CD4-positive, alpha-beta T cell treated with Interleukin-15 for 4 hours (primary cell): ENCODE data around the gene SMG5.
"Not testable (repeated sequence)": the region's sequence is repeated elsewhere in the genome, so short reads cannot be mapped to it uniquely, and the experiment has no call there.

Experiments
- DNase-seq: peaks from one replicate; pipeline ENCODE4 v3.0.0-alpha.2; 2020; ENCODE audit warnings: low spot score

SMG5 gene, protein sequence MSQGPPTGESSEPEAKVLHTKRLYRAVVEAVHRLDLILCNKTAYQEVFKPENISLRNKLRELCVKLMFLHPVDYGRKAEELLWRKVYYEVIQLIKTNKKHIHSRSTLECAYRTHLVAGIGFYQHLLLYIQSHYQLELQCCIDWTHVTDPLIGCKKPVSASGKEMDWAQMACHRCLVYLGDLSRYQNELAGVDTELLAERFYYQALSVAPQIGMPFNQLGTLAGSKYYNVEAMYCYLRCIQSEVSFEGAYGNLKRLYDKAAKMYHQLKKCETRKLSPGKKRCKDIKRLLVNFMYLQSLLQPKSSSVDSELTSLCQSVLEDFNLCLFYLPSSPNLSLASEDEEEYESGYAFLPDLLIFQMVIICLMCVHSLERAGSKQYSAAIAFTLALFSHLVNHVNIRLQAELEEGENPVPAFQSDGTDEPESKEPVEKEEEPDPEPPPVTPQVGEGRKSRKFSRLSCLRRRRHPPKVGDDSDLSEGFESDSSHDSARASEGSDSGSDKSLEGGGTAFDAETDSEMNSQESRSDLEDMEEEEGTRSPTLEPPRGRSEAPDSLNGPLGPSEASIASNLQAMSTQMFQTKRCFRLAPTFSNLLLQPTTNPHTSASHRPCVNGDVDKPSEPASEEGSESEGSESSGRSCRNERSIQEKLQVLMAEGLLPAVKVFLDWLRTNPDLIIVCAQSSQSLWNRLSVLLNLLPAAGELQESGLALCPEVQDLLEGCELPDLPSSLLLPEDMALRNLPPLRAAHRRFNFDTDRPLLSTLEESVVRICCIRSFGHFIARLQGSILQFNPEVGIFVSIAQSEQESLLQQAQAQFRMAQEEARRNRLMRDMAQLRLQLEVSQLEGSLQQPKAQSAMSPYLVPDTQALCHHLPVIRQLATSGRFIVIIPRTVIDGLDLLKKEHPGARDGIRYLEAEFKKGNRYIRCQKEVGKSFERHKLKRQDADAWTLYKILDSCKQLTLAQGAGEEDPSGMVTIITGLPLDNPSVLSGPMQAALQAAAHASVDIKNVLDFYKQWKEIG

DNA sequence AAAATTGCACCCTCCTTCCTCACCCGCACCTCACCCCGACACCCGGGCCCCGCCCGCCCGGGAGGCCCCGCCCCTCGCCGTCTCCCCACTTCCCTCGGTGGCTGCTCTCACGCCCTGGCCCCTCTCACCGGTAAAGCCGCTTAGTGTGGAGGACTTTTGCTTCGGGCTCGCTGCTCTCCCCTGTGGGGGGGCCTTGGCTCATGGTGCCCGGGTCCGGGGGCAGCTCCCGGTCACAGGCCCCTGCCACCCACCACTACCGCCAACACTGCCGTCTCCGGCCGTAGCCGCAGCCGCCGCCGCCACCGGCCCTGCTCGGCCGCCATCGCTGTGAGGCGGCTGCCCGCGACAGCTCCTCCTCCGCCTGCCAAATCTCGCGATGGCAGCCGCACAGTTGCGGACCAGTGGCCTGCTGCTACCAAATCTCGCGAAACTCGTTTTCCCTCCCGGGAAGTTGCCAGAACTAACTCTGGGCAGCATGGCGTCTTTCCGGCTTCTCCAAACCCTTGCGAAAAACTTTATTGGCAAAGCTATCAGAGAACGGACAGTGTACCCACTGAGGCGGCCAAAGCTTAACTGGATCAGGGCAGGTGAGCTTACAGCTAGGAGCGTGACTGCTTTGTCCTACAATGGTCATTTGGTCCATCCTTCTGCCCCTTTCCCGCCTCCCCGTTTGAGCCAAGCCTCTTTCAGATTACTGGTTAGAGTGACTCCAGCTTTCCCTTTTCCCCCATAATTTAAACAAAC is at the start of gene SMG5:
Gene SMG5 (minus strand): TSS at position 347 of the 744 bp plus-strand sequence. CDS start 145 bp downstream, at position 202.
- DNase-seq: peak; percentile 98

DNA sequence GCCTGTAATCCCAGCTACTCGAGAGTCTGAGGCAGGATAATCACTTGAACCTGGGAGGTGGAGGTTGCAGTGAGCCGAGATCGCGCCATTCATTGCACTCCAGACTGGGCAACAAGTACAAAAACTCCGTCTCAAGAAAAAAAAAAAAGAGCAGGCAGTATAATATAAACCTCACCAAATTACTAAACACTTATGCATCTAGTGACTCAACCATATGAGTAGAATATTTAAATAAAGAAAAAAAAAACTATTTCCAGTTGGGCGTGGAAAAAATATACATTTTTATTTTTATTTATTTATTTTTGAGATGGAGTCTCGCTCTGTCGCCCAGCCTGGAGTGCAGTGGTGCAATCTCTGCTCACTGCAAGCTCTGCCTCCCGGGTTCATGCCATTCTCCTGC is 40.6 kb upstream of the SMG5 start:
- DNase-seq: not testable (repeated sequence)

DNA sequence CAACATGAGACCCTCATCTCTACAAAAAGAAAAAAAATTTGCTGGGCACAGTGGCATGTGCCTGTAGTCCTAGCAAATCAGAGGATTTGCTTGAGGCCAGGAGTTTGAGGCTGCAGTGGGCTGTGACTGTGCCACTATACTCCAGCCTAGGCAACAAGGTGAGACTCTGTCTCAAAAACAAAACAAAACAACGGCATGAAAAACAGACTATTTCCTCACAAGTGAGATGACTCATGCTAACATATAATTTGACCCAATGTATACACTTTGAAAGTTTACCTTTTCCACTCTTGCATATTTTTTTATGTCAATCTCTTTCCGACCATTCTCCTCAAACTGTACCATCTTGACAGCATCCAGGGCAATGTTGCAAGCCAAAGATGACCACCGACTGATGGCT is 37.9 kb upstream of the SMG5 start:
- no peak for DNase-seq

DNA sequence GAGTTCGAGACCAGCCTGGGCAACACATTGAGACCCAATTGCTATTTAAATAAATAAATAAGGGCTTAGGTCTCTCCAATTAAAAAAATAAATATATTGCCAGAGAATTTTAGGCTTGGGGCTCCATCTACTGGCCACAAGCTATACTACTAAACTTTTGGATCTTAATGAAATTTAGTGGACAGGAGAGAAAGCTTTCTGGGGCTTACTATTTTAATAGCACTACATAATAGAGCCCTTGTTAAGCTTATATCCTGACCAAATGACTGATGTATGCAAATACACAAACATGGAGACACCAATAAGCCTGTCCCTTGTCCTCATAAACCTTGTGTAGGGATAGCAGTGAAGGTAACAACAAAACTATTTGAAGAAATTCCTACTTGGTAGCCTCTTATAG is 37.0 kb upstream of the SMG5 start:
- peak; percentile 35 for DNase-seq

DNA sequence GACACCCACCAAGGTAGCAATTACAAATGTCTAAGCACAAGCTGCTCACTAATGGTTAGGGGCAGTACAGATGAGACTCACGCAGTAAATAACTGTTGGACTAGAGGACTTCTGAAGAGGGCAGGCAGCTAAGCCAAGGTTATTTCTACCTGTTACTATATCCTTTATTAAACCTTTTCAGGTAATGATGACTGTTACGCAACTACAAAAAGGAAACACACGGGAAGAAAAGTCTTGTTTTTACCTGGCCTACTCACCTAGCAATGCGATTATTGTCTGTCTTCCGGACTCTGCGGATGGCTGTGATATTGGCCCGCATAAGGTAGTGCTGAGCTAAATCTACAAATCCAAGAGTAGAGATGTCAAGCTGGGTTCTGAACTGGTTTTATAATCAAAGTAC is 34.3 kb upstream of the SMG5 start:
- no peak for DNase-seq

DNA sequence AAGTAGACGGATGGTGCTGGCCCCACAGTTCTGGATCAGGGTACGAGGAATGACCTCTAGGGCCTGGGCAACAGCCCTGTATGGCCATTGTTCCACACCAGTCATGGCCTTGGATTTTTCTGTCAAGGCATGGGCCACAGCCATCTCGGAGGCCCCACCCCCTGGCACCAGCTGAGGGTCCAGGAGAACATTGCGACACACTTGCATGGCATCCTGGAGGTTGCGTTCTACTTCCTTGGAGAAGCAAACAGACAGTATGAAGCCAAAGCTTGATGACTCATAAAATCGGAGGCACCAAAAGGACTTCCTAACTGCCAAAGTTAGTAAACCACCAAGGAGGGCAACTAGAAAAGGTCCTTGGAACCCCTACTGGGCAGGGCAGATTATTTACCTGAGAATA is 28.3 kb upstream of the SMG5 start:
- DNase-seq: no peak

DNA sequence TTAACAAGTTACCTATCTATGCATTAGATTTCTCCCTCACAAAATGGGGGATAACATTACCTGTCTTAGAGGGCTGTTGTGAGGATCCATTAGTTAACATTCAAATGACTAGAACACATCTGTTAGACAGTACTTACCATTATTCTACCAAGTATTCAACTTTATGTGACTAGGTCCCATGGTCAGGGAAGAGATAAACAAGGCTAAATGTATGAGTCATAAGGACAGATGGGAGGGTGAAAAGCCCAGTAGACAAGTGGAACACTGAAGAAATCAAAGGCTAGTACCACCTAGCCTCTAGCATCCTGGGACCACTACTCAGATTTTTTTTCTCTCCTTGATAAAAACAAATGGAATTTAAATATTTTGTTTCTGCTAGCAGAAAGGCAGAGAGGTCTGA is 25.5 kb upstream of the SMG5 start:
- DNase-seq: no peak

DNA sequence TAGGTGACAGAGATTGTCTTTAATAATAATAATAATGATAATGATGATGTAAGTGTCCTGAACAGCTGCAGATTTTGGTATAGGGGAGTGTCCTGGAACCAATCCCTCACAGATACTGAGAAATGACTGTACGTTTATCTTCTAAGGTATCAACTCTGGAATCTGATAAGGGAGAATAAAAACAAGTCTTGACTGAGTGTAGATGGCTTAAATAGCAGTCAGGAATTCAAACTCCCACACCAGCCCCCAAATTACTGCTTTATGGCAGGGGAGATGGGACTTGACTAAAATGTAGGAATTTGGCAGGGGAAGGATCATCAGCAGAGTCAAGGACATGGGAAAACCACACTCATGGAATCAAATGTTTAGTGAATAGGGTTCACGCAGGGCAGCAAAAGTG is 22.6 kb upstream of the SMG5 start:
- DNase-seq: no peak

DNA sequence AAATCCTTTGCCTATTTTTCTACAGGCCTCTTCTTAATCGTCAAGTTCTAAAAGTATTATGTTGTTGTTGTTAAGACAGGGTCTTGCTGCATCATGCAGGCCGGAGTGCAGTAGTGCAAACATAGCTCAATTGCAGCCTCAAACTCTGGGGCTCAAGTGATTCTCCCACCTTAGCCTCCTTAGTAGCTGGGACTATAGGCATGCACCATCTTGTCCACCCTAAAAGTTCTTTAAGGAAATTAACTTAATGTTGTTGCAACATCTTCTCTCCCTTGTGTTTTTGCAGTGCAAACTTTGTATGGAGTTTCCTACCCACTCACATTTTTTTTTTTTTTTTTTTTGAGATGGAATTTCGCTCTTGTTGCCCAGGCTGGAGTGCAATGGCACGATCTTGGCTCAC is 20.6 kb upstream of the SMG5 start:
- DNase-seq: no peak

DNA sequence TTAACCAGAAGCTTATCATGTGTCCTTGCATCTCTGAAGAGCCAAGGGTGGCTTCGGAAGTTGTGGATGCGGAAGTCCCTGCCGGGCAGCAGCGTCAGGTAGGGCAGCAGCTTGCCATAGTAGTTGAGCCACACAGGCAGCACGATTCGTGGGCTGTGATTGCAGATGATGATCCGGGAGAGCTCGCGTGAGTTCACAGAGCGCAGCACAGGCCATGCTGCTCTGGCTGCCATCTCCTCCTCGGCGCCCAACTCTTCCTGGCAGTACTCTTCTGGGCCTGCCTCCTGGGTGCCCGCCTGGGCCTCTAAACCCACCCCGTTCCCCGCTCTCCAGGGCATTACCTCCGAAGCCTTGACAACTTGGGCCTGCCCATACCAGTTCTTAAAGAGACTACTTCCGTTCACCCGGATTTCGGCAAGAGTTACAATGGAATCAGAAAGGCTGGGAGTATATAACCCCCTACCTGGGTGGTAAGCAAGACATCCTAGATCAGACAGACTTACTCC is 16.3 kb upstream of the SMG5 start, which contains the start of gene VHLL:
Gene VHLL (minus strand): TSS at position 456 of the 506 bp plus-strand sequence. CDS start 118 bp downstream, at position 338.
- no peak for DNase-seq

DNA sequence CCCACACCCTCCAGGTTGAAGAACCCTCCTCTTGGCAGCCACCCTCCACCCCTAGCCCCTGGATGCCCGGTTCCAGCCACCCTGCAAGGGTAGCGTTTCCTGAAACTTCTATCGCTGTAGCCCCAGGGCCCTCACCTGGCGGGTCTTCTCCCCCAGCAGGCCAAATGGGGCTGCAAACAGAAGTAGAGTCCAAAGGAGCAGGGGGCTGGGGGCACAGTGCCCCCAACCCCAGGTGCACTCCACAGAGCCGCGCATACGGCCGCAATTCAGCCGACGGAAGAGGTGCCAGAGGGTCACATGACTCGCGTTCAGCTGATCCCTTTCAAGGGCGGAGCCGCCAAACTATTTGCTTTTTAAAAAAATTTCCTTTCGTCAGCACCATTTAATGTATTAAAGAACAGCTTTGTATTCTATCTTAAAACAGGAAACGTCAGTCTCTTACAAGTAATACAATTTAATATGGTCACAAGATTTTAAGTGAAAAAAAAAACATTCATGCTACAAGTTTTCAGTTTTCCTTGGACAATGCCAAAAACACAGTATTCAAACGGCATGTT is 12.8 kb upstream of the SMG5 start, which contains the start of gene GLMP:
Gene GLMP (minus strand): TSS at position 289 of the 557 bp plus-strand sequence. CDS start 34 bp downstream, at position 255.
- DNase-seq: peak; percentile 53

DNA sequence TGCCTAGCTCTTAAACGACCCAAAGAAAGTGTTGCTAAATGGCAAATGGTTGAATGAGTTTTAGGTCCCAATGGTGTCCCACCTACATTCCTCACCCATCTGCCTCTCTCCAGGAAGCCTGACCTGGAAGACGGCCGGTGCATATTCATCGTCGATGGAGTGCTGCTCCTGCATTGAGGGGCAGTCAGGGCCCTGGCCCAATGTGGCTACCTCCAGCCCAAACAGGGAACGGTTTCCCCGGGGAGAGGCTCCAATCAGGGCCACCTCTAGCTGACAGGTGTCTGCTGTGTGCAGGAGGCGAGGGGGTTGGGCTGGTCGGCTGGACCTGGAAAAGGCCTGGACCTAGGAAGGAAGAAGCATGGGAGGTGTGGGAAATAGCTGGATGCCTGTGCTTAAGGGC is 11.3 kb upstream of the SMG5 start:
- DNase-seq: no peak

DNA sequence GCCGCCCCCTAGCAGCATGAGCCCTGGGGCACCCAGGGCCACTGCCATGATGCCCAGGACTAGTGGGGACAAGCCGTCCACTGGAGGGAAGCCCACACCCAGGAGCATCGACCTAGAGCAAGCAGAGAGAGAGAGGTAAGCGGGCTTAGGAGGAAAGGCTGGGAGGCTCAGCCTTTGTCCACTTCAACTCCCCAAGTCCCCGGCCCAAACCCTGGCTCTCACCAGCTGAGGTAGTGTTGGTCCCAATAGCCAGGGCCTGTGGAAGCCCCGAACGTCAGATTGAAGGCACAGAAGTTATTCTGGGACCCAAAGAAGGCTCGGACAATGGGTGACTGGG is 10.4 kb upstream of the SMG5 start:
- no peak for DNase-seq

DNA sequence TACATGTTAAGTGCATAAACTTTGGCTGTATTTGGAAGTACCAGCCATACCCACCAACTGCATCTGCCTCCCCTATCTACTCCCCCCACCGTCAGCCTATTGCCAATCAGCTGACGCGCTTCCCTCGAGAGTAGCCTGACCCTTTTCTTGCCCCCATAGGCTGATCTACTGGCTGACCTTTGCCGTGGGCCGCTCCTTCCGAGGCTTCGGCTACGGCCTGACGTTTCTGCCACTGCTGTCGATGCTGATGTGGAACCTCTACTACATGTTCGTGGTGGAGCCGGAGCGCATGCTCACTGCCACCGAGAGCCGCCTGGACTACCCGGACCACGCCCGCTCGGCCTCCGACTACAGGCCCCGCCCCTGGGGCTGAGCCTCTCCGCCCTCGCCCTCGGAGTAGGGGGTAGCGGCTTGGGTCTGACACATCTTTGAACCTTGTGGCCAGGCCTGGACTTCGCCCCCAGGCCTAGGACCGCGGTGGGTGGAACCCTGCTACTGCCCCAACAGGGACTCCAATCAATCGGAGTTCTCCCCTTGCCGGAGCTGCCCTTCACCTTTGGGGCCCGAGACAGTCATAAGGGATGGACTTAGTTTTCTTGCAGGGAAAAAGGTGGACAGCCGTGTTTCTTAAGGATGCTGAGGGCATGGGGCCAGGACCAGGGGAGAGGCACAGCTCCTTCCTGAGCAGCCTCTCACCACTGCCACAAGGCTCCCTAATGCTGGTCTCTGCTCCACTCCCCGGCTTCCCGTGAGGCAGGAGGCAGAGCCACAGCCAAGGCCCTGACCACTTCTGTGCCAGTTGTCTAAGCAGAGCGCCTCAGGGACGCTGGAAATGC is 8.8 kb upstream of the SMG5 start:
- peak; percentile 10 for DNase-seq

DNA sequence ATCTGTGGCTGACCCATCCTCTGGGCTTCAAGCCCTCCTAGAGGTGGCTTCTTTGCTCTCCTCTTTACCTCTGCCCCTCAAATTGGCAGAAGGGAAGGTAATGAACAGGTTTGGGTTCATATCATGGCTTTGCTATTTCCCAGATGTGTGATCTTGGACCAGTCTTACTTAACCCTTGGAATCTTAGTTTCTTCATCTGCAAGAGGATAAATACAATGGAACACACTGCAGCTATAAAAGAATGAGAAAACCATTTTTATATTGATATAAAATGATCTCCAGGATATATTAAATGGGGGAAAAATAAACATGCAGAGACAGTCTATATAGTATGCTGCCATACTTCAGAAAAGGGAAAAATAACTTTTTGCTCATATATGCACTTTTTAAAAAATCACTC is 7.2 kb upstream of the SMG5 start:
- DNase-seq: no peak

DNA sequence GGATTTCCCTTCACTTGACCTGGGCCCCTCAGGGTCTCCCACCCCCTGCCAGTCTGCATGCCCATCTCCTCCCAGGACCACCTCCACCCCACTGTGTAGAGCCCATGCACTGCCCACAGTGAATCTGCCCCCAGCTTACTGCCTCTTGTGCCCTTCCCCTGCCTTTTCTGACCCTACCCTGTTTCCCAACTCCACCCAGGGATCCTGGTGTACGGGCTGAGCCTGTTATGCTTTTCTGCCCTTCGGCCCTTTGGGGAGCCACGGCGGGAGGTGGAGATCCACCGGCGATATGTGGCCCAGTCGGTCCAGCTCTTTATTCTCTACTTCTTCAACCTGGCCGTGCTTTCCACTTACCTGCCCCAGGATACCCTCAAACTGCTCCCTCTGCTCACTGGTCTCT is 3.4 kb upstream of the SMG5 start:
- no peak for DNase-seq

DNA sequence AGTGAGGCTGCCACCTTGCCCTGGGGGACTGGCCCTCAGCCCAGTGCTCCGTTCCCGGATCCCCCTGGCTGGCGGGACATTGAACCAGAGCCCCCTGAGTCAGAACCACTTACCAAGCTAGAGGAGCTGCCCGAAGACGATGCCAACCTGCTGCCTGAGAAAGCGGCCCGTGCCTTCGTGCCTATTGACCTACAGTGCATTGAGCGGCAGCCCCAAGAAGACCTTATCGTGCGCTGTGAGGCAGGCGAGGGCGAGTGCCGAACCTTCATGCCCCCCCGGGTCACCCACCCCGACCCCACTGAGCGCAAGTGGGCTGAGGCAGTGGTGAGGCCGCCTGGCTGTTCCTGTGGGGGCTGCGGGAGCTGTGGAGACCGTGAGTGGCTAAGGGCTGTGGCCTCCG is 2.8 kb upstream of the SMG5 start:
- DNase-seq: no peak

DNA sequence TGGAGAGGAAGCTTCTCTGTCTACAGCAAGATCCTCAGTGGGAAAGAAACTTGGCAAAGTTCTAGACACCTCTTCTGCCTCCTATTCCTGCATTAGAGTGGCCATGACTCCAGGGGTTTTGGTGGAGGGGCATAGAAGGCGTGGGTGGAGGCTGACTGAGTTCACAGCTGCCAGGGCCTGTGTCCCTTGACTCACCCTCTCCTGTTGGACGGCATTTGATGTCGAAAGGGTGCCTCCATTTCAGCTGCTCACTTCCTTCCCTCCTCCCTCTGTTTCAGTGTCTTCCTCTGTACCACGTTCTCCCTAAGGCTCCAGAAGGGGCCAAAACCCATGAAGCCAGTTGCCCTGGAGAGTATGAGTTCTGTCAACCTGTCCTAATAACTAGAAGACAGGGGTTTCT is 2.1 kb upstream of the SMG5 start:
- DNase-seq: no peak

DNA sequence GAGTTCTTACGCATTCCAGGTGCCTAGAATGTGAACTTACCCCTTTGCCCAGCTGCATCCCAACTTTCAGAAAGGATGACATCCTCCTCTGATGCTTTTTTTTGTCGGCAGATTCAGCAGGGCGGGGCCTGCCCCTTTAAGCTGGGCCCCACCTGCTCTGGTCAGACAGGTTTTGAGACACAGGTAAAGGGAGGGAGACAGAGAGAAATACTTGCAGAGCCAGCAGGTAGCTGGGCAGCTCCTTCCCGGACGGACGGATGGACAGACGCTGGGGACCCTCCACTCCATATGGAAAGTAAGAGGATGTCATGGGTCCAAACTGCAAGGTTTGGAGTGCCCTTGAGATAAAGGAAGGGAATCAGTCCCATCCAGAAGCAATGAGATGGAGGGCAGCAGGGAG is 1.5 kb upstream of the SMG5 start, which contains the start of gene TMEM79:
Gene TMEM79 (plus strand): TSS at position 214 of the 400 bp plus-strand sequence. CDS start 902 bp downstream, outside the sequence.
- DNase-seq: no peak

DNA sequence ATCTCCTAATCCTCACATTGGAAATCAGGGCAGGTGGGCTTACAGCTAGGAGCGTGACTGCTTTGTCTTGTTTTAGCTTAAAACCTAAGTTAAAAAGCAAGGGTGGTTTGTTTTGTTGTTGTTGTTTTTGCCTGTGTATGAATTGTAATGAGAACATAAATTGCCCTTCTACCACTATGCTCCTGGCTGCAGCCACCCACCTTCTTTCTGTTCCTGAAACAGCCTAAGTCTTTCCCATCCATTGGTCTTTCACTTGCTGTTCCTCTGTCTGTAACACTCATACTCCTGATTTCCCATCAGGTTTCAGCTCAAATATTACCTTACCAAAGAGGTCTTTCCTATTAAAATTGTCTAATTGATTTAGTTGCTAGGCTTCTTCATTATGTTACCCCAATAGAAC is 896 bp upstream of the SMG5 start:
- DNase-seq: no peak
